ENCODE data around the gene PICK1.

The PICK1 gene

GRCh38 chr22:38072322-38073149 is 15.3 kb downstream of the PICK1 start (continued):
- TF ChIP-seq ZBTB11 (tag by site-specific recombination; conservative IDR thresholded peaks at IDR 0.05; ENCODE audit: low read depth), result no peak
- no peak for TF ChIP-seq ZNF394 (tag by site-specific recombination; IDR thresholded peaks at IDR 0.05; ENCODE audit: borderline replicate concordance)
- no peak for TF ChIP-seq PRDM2 (tag by site-specific recombination; IDR thresholded peaks at IDR 0.05; ENCODE audit: borderline replicate concordance)
- no peak for TF ChIP-seq GLI2 (tag by site-specific recombination; IDR thresholded peaks at IDR 0.05; ENCODE audit: borderline replicate concordance, low read depth)
- no peak for TF ChIP-seq KLF9 (tag by site-specific recombination; IDR thresholded peaks at IDR 0.05; ENCODE audit: low read depth)
- no peak for TF ChIP-seq ZNF837 (tag by site-specific recombination; IDR thresholded peaks at IDR 0.05)
- no peak for TF ChIP-seq ZNF341 (tag by site-specific recombination; IDR thresholded peaks at IDR 0.05; ENCODE audit: low read depth)

- H3K9me3 ChIP-seq (ENCODE audit: control insufficient read depth, insufficient read depth, low read depth, low read length), result no peaks in the 10 kb centered on the region
- POLR2A ChIA-PET, result no interaction called here
- H3K27ac ChIP-seq (ENCODE audit: extremely low read depth, low read depth, low read length), result no peak overlapping the region
- TF ChIP-seq ZSCAN5A (tag by site-specific recombination; IDR thresholded peaks at IDR 0.05), result no peak
- peak; percentile 99 for TF ChIP-seq ZNF239 (tag by site-specific recombination; IDR thresholded peaks at IDR 0.05)
- no peak for TF ChIP-seq ZNF654 (tag by site-specific recombination; IDR thresholded peaks at IDR 0.05; ENCODE audit: low read depth)
- TF ChIP-seq GLI2 (tag by site-specific recombination; IDR thresholded peaks at IDR 0.05; ENCODE audit: borderline replicate concordance, low read depth), result no peak
- no peak for TF ChIP-seq ZSCAN4 (tag by site-specific recombination; IDR thresholded peaks at IDR 0.05)
- TF ChIP-seq ZNF530 (tag by site-specific recombination; IDR thresholded peaks at IDR 0.05; ENCODE audit: low read depth), result no peak
- H3K4me1 ChIP-seq (ENCODE audit: control insufficient read depth, insufficient read depth, low read length), result no peaks in the 10 kb centered on the region
- H3K36me3 ChIP-seq (ENCODE audit: control insufficient read depth in 2 of 2, insufficient read depth in 1 of 2, low read length in 2 of 2), result peaks cover 3 to 74% of the 10 kb centered on the region in 2 experiments; a peak in 2 of 3 replicates
- H3K4me3 ChIP-seq (ENCODE audit: low read depth, low read length), result no peak overlapping the region
- CTCF ChIA-PET, result interaction anchor here (1.5 to 2.1 kb wide), 2 partner anchors 21 to 27 kb away, joined by 3 to 16 read pairs; no protein-coding TSS in a partner anchor
These were observed 16.2 kb downstream of the PICK1 start for GRCh38 chr22:38073150-38074130.
